Measurements from ENCODE around the gene STXBP1. TPM values are rescaled to one million over a fixed set of nuclear protein-coding genes. Genes with fewer than 3 reads are reported as not detected.

Gene STXBP1
- total RNA-seq, 1 donor from 2014 or later = 16.0 TPM

GRCh38 chr9:127712371-127712770 is 100.3 kb downstream of the STXBP1 start:
- no peak for DNase-seq (ENCODE audit: low read depth, low spot score)

GRCh38 chr9:127712867-127713266 is 100.8 kb downstream of the STXBP1 start:
- no peak for DNase-seq (ENCODE audit: low read depth, low spot score)

- DNase-seq (ENCODE audit: low read depth, low spot score) = no peak
Measured at GRCh38 chr9:127714020-127714750, 102.1 kb downstream of the STXBP1 start.

- no peak for DNase-seq (ENCODE audit: low read depth, low spot score)
Measured at GRCh38 chr9:127714951-127715469, 102.9 kb downstream of the STXBP1 start.

- DNase-seq (ENCODE audit: low read depth, low spot score) = peak; percentile 78
Measured at GRCh38 chr9:127715470-127716337, 103.6 kb downstream of the STXBP1 start, which contains the start of the genes PTRH1 and TTC16. PTRH1 (minus strand) TSS chr9:127715663; CDS start chr9:127715639, 24 bp downstream. TTC16 (plus strand) TSS chr9:127716079; CDS start chr9:127716146, 67 bp downstream.

DNA sequence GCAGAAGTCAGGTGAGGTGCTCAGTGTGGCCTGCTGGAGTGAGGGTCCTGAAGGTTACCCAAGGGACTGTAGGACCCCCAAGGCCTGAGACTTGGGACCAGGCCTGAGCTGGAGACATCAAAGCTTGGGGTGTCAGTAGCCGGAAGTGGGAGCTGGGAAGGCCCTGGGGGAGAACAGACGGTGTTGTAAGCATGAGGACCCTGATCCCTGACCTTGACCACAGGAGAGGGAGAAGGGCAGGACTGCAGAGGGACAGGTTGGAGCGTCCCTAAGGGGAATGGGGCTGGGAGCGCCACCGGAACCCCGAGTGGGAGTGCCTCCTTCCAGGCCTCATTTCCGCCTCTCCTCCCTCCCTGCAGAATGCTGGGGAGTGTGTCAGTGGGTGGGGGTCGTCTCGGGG is 104.3 kb downstream of the STXBP1 start:
- no peak for DNase-seq (ENCODE audit: low read depth, low spot score)

DNA sequence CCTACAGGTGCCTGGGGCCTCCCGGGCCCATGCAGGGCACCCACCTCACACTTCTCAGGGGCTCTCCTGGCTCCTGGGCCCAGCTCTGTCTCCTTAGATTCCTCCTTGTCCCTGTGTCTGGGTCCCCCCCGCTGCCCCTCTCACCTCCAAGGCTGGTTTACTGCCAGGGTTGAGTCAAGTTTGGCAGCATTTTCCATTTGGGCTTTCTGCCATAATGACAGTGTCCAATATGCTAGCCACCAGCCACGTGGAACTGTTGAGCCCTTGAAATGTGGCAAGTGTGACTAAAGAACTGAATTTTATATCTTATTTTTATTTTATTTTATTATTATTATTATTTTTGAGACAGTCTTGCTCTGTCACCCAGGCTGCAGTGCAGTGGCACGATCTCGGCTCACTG is 105.7 kb downstream of the STXBP1 start:
- no peak for DNase-seq (ENCODE audit: low read depth, low spot score)

GRCh38 chr9:127720031-127720864 is 108.2 kb downstream of the STXBP1 start:
- no peak for DNase-seq (ENCODE audit: low read depth, low spot score)

- no peak for DNase-seq (ENCODE audit: low read depth, low spot score)
Measured at GRCh38 chr9:127720865-127721227, 108.8 kb downstream of the STXBP1 start.

- DNase-seq (ENCODE audit: low read depth, low spot score) = no peak
Measured at GRCh38 chr9:127721391-127721821, 109.3 kb downstream of the STXBP1 start.

DNA sequence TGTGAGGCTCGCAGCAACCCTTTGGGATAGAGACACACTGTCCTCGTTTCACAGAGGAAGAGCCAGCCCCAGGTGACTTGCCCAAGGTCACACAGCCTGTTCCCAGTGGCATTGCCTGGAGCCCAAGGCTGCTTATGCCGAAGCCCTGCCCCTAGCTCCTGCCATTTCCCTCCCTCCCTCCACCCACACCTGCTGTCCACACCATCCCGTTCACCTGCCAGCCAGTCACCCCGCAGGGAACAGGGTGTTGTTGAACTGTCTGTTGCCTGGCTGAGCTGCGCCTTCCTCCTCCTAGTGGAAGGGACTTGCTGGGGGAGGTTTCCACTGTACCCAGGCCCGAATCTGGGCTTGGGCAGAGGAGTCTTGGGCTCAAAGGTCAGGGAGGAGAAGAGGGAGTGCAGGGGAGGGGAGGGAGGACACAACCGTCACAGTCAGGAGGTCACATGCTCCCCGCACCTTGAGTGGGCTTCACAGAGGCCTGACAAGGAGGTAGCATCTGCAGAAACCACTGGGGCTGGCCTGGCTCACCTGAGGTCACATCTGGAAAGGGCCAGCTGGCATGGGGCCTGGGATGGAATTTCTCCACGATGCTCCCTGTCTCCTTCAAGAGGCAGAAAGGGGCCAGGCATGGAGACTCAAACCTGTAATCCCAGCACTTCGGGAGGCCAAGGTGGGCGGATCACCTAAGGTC is 110.1 kb downstream of the STXBP1 start:
- DNase-seq (ENCODE audit: low read depth, low spot score) = no peak

DNA sequence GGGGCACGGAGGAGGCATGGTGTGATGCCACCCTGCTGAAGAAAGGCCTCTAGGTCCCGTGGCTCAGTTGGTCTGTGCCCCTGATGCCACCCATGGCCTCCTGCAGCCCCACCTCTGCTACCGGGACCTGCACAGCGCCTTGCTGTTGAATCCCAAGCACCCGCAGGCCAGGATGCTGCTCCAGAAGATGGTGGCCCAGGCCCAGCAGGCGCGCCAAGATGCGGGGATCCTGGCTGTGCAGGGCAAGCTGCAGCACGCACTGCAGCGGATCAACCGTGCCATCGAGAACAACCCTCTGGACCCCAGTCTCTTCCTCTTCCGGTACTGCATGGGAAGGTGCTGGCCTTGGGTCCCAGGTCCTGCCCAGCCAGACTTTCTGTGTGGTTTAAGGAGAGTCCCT is 110.9 kb downstream of the STXBP1 start:
- DNase-seq (ENCODE audit: low read depth, low spot score) = no peak

DNA sequence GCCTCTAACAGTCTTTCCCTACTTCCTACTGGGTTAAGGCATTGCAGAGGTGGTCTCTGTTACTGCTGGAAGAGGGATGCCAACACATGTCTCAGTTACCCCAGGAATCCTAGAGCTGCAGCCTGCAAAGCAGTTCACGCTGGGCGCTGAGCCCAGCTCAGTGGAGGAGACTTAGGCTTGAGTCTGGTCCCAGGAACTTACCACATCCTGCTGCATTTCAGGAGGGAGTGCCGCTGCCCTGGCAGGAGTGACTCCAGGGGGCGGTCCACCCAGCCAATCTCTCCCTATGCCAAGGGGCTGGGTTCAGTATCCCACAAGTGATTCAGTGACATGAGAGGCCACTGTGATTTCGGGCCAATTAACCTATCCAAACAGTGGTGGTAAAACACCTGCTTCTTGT is 111.4 kb downstream of the STXBP1 start:
- no peak for DNase-seq (ENCODE audit: low read depth, low spot score)

- DNase-seq (ENCODE audit: low read depth, low spot score) = no peak
Measured at GRCh38 chr9:127724012-127724411, 111.9 kb downstream of the STXBP1 start.

DNA sequence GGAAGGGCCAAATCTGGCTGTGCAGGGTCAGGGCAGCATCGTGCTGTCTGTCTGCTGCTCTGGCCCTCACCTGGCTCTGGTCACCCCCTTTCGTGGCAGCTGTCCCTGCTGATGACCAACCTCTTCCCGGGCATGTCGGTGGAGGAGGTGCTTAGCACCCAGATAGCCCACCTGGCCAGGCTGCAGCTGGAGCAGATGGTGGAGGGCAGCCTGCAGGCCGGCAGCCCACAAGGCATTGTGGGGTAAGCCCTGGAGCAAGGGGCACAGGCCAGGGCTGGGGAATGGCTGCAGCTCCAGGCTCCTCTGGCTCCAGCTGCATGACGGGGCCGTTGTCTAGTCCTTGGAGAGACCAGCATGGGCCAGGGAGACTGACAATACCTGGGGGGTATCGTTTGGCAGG is 114.8 kb downstream of the STXBP1 start:
- no peak for DNase-seq (ENCODE audit: low read depth, low spot score)

- DNase-seq (ENCODE audit: low read depth, low spot score) = no peak
Measured at GRCh38 chr9:127728808-127729207, 116.7 kb downstream of the STXBP1 start.

DNA sequence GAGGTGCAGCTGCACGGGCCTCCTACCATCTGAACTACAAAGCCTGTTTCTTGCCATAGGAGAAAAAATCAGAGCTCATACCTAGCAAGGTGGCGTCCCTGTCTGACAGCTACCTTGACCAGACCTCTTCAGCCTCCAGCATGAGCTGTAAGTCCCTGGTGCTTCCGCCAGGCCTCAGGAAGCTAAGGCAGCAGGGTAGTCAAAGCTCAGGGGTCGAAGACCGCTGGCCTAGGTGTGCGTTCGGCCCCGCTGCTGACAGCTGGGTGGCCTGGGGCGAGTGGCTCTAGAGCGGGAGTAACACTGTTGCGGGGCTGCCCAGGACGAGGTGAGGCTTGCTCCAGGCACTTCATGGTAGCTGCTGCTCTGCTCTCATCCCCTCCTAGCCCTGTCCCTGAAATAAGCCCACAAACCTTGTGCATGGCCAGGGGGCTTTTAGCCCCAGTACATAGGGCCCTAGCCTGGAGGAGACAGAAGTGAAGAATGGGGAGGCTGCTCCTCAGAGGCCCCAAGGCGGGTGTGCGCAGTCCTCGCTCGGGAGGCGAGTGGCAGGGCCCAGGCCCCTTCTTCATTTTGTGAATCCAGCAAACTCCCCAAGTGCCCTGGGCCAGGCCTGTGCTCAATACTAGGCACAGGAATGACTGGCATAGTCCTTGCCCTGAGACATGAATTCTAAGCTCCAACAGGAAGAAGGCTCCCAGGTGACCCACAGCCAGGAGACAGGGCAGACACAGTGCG is 117.6 kb downstream of the STXBP1 start:
- DNase-seq (ENCODE audit: low read depth, low spot score) = no peak

DNA sequence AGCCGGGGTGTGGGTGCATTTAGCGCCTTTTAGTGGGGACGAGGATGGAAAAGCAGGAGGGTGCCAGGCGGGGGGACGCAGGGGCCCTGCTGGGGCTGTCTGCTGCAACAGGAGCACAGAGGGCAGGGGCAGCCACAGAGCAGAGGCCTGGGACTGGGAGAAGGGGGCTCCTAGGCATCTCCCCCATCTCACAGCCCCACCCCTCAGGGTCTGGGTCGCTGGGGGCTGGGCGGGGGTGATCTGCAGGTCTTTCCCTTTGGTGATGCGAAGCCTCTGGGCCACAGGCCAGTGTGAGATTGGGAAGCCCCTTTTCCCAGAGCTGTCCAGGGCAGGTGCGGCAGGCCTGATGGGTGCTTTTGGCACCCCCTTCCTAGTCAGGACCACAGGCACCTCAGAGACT is 118.2 kb downstream of the STXBP1 start:
- DNase-seq (ENCODE audit: low read depth, low spot score) = no peak

GRCh38 chr9:127730799-127731410 is 118.8 kb downstream of the STXBP1 start:
- no peak for DNase-seq (ENCODE audit: low read depth, low spot score)

DNA sequence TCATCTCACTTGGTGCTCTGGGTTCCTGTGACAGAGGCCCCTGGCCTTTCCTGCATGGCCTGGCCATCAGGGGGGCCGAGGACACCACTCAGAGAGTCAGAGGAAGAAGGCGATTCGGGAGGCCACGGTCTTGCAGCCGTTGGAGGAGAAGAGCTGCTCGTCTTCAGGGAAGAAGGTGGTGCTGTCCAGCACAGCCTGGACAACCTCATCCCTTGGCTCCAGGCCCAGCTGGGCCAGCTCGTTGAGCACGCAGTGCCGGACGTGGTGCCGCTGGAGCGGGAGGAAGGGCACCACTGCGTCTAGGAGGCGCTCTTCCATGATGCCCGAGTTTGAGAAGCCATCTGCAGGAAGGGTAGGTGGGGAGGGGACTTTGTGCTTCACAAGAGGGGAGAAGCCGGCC is 119.9 kb downstream of the STXBP1 start:
- DNase-seq (ENCODE audit: low read depth, low spot score) = no peak

Data from pulmonary artery endothelial cell (primary cell).